ENCODE results near the gene CCDC82. TPM values are rescaled to one million over a fixed set of nuclear protein-coding genes. Genes with fewer than 3 reads are reported as not detected.

Gene CCDC82
- total and polyA plus RNA-seq, 2 donors: 18.6 to 62.0 TPM

- Histone ChIP-seq H3K4me1 (ENCODE audit: insufficient read depth) (no peaks in the 10 kb centered on the region), H3K27ac (ENCODE audit: low read depth) (no peak overlapping the region), H3K4me3 (ENCODE audit: low read depth, low read length) (no peak overlapping the region), H3K36me3 (ENCODE audit: insufficient read depth) (no peaks in the 10 kb centered on the region)
- 27% methylated on average over 1 of the region's 1 CpG for WGBS
- no peak for DNase-seq (ENCODE audit: extremely low spot score)
These were observed 86.6 kb downstream of the CCDC82 start for GRCh38 chr11:96303064-96303463.

Small RNAs within 50 kb of the gene (small RNA-seq; reads per million reads assigned to genes)
- gene MIR1260B: not detected

Other genes starting within 250 kb of the CCDC82 start
- gene MAML2, start 46.7 kb downstream of the CCDC82 start, total RNA-seq: 25.6 TPM
- gene MAML2, start 46.7 kb downstream of the CCDC82 start, polyA plus RNA-seq: 7.9 TPM
- 19.1 TPM for gene JRKL, start 101 bp upstream of the CCDC82 start, total RNA-seq
- gene JRKL, start 101 bp upstream of the CCDC82 start, polyA plus RNA-seq: 6.9 TPM